CD4-positive, alpha-beta T cell (primary cell): ENCODE measurements around the gene MAN1C1. TPM values are rescaled to one million over a fixed set of nuclear protein-coding genes. Genes with fewer than 3 reads are reported as not detected.

Source experiments
- ATAC-seq: fragments of 200-7000 bp; cut with Tn5 transposase; one replicate; pipeline ENCODE4 v1.10.0; 2022; ENCODE audit warnings: mild to moderate bottlenecking; ENCODE audit not compliant: poor library complexity
- CTCF ChIA-PET: fragments of 350-600 bp; sonication (Branson Sonifier 250); formaldehyde crosslinking; loops from one replicate; lab custom pipeline; 2021; ENCODE audit warnings: antibody characterized with exemption, inconsistent platforms; lab: Charles Lee
- POLR2A ChIA-PET: fragments of 350-600 bp; sonication (Branson Sonifier 250); formaldehyde crosslinking; loops from one replicate; lab custom pipeline; 2021; ENCODE audit warnings: antibody characterized with exemption, inconsistent platforms; lab: Charles Lee
- DNase-seq, 14 experiments: peaks; one replicate each; pipeline ENCODE4 v3.0.0-alpha.2; 2013 to 2020; ENCODE audit warnings: mixed read lengths in 2 of 14
- H3K27ac ChIP-seq, 2 donors: one replicate each; pipeline versions ENCODE4 v1.5.1 to v1.7.0; 2013; ENCODE audit warnings: low read length in 2 of 2, low read depth in 1 of 2, mild to moderate bottlenecking in 1 of 2
- H3K27me3 ChIP-seq, 2 experiments: 1 replicate in 1 of 2; 2 replicates in 1 of 2; pipeline versions ENCODE4 v1.6.1 to v1.7.0; 2013; ENCODE audit warnings: low read length in 2 of 2, control low read depth in 1 of 2, mild to moderate bottlenecking in 1 of 2, moderate library complexity in 1 of 2; ENCODE audit not compliant: insufficient read depth in 2 of 2, control insufficient read depth in 1 of 2
- H3K36me3 ChIP-seq: one replicate; pipeline ENCODE4 v1.6.1; 2013; ENCODE audit warnings: low read length, control low read depth; ENCODE audit not compliant: insufficient read depth
- H3K4me1 ChIP-seq: one replicate; pipeline ENCODE4 v1.6.1; 2013; ENCODE audit warnings: low read length, control low read depth; ENCODE audit not compliant: insufficient read depth
- H3K4me3 ChIP-seq: one replicate; pipeline ENCODE4 v1.5.1; 2013; ENCODE audit warnings: mild to moderate bottlenecking, low read length, moderate library complexity
- H3K9me3 ChIP-seq, 2 experiments: 1 replicate in 1 of 2; 2 replicates in 1 of 2; pipeline versions ENCODE4 v1.6.1 to v1.7.0; 2013; ENCODE audit warnings: low read length in 2 of 2, mild to moderate bottlenecking in 2 of 2, control low read depth in 1 of 2, moderate library complexity in 1 of 2; ENCODE audit not compliant: control insufficient read depth in 1 of 2, insufficient read depth in 1 of 2
- H3K27ac Mint-ChIP-seq: one replicate; pipeline ENCODE4 v1.8.0; 2020; ENCODE audit warnings: mixed read lengths
- H3K27me3 Mint-ChIP-seq: one replicate; pipeline ENCODE4 v1.8.0; 2021; ENCODE audit warnings: mixed read lengths
- H3K36me3 Mint-ChIP-seq: one replicate; pipeline ENCODE4 v1.8.0; 2021; ENCODE audit warnings: low read depth, mixed read lengths
- H3K4me1 Mint-ChIP-seq: one replicate; pipeline ENCODE4 v1.8.0; 2021; ENCODE audit warnings: low read depth, mixed read lengths
- H3K4me3 Mint-ChIP-seq: one replicate; pipeline ENCODE4 v1.8.0; 2020; ENCODE audit warnings: mild to moderate bottlenecking, mixed read lengths
- H3K9me3 Mint-ChIP-seq: one replicate; pipeline ENCODE4 v1.8.0; 2020; ENCODE audit warnings: mixed read lengths
- CTCF ChIP-seq: fragments of 200-600 bp; IDR thresholded peaks from one replicate; pipeline ENCODE4 v1.8.0; 2022; ENCODE audit warnings: antibody characterized with exemption, mild to moderate bottlenecking
- intact Hi-C, 2 experiments: fragments of 100-400 bp; cut with DNase I in 1 of 2; cut with micrococcal nuclease in 1 of 2; formaldehyde crosslinking; loops; one replicate each; pipeline versions ENCODE4 v1.15.1 to v1.9.0; 2023 to 2025; cut with DNase I, micrococcal nuclease
- total RNA-seq, 174 experiments: library from RNA in 2 of 174; stranded (reverse) in 2 of 174; gene quantifications; one replicate each; pipeline ENCODE4 v1.2.3 and lab custom pipeline; 2021 to 2026

The MAN1C1 gene
- total RNA-seq, 2 experiments from 2014 or later, result 44.4 to 46.9 TPM

- Mint-ChIP-seq H3K27me3 (no peaks in the 10 kb centered on the region), H3K4me3 (no peak overlapping the region), H3K36me3 (peaks cover 89% of the 10 kb centered on the region), H3K27ac (peak overlapping the region; percentile 76), H3K4me1 (peaks cover 41% of the 10 kb centered on the region), H3K9me3 (no peaks in the 10 kb centered on the region)
- ChIA-PET CTCF (no interaction called here), POLR2A (interaction anchor here (1.0 to 7.0 kb wide), 4 partner anchors 16 to 82 kb away, joined by 4 to 38 read pairs (median 4); partner anchors contain the start of gene MTFR1L)
- no peaks in the 10 kb centered on the region for H3K9me3 ChIP-seq
- DNase-seq (no peak), ATAC-seq (no peak)
- TF ChIP-seq CTCF, result no peak
- H3K36me3 ChIP-seq, result peaks cover 58% of the 10 kb centered on the region
- H3K4me1 ChIP-seq, result peaks cover 36% of the 10 kb centered on the region
- intact Hi-C loops, result no loop called here
- H3K4me3 ChIP-seq, result no peak overlapping the region
- no peaks in the 10 kb centered on the region for H3K27me3 ChIP-seq
- no peak overlapping the region for H3K27ac ChIP-seq
Observed at GRCh38 chr1:25758466-25759070, 142.0 kb downstream of the MAN1C1 start.

- Mint-ChIP-seq H3K27ac (peak overlapping the region; percentile 76), H3K4me3 (no peak overlapping the region), H3K27me3 (no peaks in the 10 kb centered on the region), H3K9me3 (no peaks in the 10 kb centered on the region), H3K4me1 (peaks cover 31% of the 10 kb centered on the region), H3K36me3 (peaks cover 86% of the 10 kb centered on the region)
- Histone ChIP-seq H3K36me3 (peaks cover 49% of the 10 kb centered on the region), H3K4me1 (peaks cover 22% of the 10 kb centered on the region), H3K4me3 (no peak overlapping the region), H3K9me3 (no peaks in the 10 kb centered on the region), H3K27ac (peak overlapping the region in 1 of 2 donors; percentile 36), H3K27me3 (no peaks in the 10 kb centered on the region)
- TF ChIP-seq CTCF, result no peak
- ChIA-PET POLR2A (interaction anchor here (0.8 to 7.0 kb wide), 2 partner anchors 9 to 15 kb away, joined by 3 to 38 read pairs; no protein-coding TSS in a partner anchor), CTCF (no interaction called here)
- intact Hi-C loops, result no loop called here
- ATAC-seq (no peak), DNase-seq (no peak)
Observed at GRCh38 chr1:25760122-25760719, 143.6 kb downstream of the MAN1C1 start.

- H3K27ac Mint-ChIP-seq, result peak overlapping the region; percentile 76
- no peak for TF ChIP-seq CTCF
Observed at GRCh38 chr1:25760871-25761270, 144.3 kb downstream of the MAN1C1 start.

More at GRCh38 chr1:25760871-25761270, 144.3 kb downstream of the MAN1C1 start:
- ChIA-PET POLR2A (no interaction called here), CTCF (no interaction called here)
- no peaks in the 10 kb centered on the region for H3K9me3 ChIP-seq
- intact Hi-C loops, result no loop called here
- no peak overlapping the region for H3K4me3 ChIP-seq
- H3K4me3 Mint-ChIP-seq, result no peak overlapping the region
- no peaks in the 10 kb centered on the region for H3K27me3 Mint-ChIP-seq
- no peak for DNase-seq
- H3K4me1 ChIP-seq, result peaks cover 22% of the 10 kb centered on the region
- H3K4me1 Mint-ChIP-seq, result peaks cover 31% of the 10 kb centered on the region
- H3K9me3 Mint-ChIP-seq, result no peaks in the 10 kb centered on the region
- ATAC-seq, result no peak
- peak overlapping the region in 1 of 2 donors; percentile 36 for H3K27ac ChIP-seq
- H3K36me3 ChIP-seq, result peaks cover 46% of the 10 kb centered on the region
- H3K27me3 ChIP-seq, result no peaks in the 10 kb centered on the region
- H3K36me3 Mint-ChIP-seq, result peaks cover 86% of the 10 kb centered on the region
